Gastrocnemius medialis (tissue), 4 donors: ENCODE results near the gene FXYD2.

Experiments
- CTCF ChIP-seq, 5 experiments: fragments of 450-650 bp in 3 of 5; fragments of 200-600 bp in 2 of 5; sonication (generic) in 2 of 5; IDR thresholded peaks in 4 of 5; conservative IDR thresholded peaks in 1 of 5; 1 replicate in 4 of 5; 2 replicates in 1 of 5; pipeline ENCODE4 v1.5.1; 2016 to 2019; ENCODE audit warnings: antibody characterized with exemption in 5 of 5, mild to moderate bottlenecking in 3 of 5, moderate library complexity in 3 of 5
- POLR2A ChIP-seq, 2 donors: fragments of 450-650 bp; IDR thresholded peaks; one replicate each; pipeline ENCODE4 v1.6.1; 2017; ENCODE audit warnings: antibody characterized with exemption in 2 of 2, mild to moderate bottlenecking in 2 of 2, moderate library complexity in 2 of 2

- no peak for TF ChIP-seq POLR2A (IDR thresholded peaks at IDR 0.05)
- no peak for TF ChIP-seq CTCF (IDR thresholded peaks at IDR 0.05 in 4 of 5, conservative IDR thresholded peaks at IDR 0.05 in 1 of 5)
These were observed 15.6 kb upstream of the FXYD2 start for GRCh38 chr11:117839936-117840813.
